Activated CD8-positive, alpha-beta memory T cell treated with anti-CD3 and anti-CD28 coated beads for 1 hour (primary cell): Measurements from ENCODE around the gene PAX4.
"Not testable (repeated sequence)": the region's sequence is repeated elsewhere in the genome, so short reads cannot be mapped to it uniquely, and the experiment has no call there.

ENCODE experiments used
- DNase-seq, 2 donors: peaks; one replicate each; pipeline ENCODE4 v3.0.0-alpha.2; 2020; ENCODE audit warnings: low read depth in 1 of 2; ENCODE audit errors: extremely low read depth in 1 of 2

The PAX4 gene

DNA sequence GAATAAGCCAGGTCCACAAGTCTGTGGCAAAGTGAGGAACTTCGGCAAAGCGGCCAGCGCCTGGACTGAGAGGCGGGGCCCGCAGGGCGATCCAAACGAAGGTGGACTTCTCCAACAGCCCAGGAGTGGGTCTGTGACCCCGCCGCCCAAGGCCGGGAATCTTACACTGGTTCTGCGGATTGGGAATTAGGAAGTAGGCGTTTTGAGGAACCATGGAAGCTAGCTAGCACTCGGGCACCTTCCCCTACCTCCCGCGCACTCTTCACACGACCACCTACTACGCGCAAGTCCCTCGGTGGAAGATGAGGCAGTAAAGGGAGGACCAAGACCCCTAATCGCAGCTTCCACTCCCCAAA is 30.3 kb downstream of the PAX4 start:
- DNase-seq: no peak

- no peak for DNase-seq
Measured at GRCh38 chr7:127586346-127586745, 31.6 kb downstream of the PAX4 start.

- peak; percentile 85 to 92 for DNase-seq
Measured at GRCh38 chr7:127585044-127585953, 32.6 kb downstream of the PAX4 start, which contains the start of gene GCC1. GCC1 (minus strand) TSS chr7:127585596; CDS start chr7:127585182, 414 bp downstream.

- DNase-seq: no peak
Measured at GRCh38 chr7:127584648-127585043, 33.3 kb downstream of the PAX4 start.

DNA sequence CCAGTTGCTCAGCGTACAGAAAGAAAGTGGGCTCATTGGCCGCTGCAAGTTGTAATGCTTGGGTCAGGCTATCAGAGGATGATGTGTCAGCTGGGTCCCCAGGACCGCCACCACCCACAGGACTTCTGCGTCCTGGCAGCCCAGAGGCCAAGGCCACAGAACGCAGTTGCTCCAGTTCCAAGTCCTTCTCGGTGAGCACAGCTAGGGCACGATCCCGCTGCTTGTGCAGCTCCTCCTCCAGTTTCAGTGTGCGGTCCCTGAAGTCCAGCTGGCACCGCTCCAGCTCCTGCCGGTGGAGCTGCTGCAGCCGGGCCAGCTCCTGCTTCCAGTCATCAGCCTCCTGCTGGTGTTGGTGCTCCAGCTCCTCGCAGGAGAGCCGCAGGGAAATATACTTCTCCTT is 35.6 kb downstream of the PAX4 start:
- DNase-seq: no peak

- no peak for DNase-seq
Measured at GRCh38 chr7:127581716-127582115, 36.2 kb downstream of the PAX4 start.

DNA sequence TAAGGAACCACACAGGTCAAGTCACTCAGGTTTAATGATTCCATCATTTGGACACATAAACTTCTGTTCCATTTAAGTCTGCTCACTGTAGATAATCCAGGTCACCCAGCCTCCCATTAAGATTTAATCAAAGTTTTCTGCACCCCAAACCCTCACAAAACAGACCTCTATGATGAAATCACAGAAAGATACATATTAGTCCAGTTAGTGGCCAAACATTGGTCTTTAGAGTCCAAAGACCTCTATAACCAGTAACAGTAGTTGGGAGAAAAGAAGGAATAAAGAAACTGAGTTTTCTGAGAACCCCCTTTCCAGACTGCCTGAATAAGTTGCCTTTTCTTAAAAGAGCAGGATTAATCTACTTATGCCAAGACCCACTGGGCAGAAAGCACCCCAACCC is 37.3 kb downstream of the PAX4 start:
- no peak for DNase-seq

DNA sequence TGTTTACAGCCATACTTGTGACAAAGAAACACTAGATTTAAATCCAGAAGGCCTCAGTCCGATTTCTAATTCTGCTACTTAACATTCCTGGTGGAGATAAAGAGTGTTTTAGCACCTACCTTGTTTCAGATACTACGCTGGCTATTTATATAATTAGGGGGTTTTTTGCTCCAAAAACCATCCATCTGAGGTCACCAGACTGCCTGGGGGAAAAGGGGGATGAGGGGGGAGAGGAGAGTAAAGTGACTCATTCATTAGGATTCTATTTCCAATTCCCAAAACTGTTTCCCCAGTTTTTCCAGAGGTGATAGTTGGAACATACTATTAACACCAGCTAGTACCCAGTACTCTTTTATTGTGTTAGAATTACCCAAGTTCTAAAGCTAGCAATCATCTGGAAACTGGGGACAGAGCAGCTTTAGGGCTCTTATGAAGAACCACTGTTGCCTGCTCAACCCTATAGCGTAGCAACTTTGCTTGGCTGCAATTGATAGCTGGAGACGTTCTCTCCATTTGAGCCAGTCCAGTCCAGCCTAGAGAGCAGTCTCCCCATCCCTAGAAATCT is 39.1 kb downstream of the PAX4 start:
- DNase-seq: no peak

- no peak for DNase-seq
Measured at GRCh38 chr7:127578036-127578684, 39.8 kb downstream of the PAX4 start.

DNA sequence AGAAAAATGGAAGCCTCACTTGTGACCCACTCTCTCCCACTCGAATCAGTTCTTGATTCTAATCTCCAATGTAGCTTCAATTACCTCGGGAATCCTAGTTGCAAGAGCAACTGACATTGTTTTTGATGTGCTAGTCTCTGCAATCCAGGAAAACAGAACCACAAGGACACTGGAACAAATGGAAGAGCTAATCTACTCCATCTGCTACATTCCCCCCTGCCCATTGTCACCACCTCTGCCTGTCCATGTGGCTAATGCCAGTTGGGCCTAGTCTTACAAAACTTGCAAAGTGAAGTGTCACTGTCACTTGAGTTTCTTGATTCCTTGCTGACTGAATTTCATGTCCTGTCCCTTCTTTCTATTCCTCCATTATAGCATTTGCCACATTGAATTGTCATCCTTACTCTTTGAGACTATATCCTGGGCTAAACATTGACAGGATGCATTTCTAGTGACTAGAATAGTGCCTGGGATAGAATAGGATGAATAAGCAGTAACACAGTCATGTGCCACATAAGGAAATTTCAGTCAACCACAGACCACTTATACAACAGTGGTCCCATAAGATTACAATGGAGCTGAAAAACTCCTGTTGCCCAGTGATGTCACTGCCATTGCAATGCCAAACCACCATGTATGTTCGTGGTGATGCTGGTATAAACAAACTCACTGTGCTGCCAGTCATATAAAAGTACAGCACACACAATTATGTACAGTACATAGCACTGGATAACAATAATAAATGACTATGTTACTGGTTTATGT is 46.0 kb downstream of the PAX4 start:
- DNase-seq: no peak

DNA sequence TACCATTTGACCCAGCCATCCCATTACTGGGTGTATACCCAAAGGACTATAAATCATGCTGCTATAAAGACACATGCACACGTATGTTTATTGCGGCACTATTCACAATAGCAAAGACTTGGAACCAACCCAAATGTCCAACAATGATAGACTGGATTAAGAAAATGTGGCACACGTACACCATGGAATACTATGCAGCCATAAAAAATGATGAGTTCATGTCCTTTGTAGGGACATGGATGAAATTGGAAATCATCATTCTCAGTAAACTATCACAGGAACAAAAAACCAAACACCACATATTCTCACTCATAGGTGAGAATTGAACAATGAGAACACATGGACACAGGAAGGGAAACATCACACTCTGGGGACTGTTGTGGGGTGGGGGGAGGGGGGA is 49.9 kb downstream of the PAX4 start:
- DNase-seq: not testable (repeated sequence)

DNA sequence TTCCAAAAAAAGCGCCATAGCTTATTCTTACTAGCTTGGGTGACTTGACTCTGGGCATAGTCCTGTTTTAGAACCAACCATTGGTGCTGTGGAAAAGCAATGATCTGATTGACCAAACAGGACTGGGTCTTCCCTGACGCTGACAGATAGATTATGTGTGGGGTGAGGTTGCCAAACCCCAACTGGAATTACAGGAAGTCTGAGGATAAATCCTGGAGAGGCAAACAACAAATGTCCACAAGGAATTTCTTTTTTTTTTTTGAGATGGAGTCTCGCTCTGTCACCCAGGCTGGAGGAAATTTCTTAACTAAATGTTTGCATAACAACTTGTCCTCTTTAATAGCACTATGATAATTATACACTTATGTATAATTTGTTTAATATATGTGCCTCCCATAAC is 51.7 kb downstream of the PAX4 start:
- no peak for DNase-seq
